Epithelial cell of proximal tubule (primary cell): ENCODE results near the gene PHTF2. TPM values are rescaled to one million over a fixed set of nuclear protein-coding genes. Genes with fewer than 3 reads are reported as not detected.

Experiments used
- DNase-seq: peaks from one replicate; pipeline ENCODE4 v3.0.0-alpha.2; 2011; ENCODE audit warnings: low read depth
- H3K4me3 ChIP-seq: 2 replicates; pipeline ENCODE4 v1.5.1; 2011; ENCODE audit warnings: low read depth, mild to moderate bottlenecking, low read length
- total RNA-seq: library from RNA; depleted of rRNA; stranded (reverse); fragments of >200 nt; gene quantifications from 2 replicates; pipeline ENCODE4 v1.2.3, GENCODE V29; 2015
- TF ChIP-seq, protein P1 (sequence below): conservative IDR thresholded peaks from 2 replicates; pipeline ENCODE4 v1.5.1; 2012; ENCODE audit warnings: low read depth, mild to moderate bottlenecking, low read length

PHTF2 gene
- total RNA-seq, 1 donor from 2014 or later = 7.7 TPM

DNA sequence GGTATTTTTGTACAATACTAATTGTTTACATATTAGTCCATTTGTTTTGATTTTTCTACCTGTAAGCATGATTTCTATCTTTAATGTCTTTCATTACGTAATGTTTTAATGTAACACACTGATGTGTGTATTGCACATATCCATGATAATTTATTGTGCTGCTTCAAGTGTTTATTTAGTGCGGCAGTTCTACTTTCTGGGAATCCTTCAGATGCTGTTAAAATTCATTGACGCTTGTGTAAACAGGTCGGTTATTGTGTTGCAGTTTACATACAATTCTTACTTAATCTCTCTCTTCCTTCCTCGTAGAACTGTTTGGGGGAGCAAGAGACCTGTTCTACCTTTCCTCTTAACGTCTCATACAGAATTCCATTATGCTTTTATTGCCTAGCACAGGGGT, 7.2 kb upstream of the PHTF2 start:
- no peak for DNase-seq
- TF ChIP-seq, protein P1, sequence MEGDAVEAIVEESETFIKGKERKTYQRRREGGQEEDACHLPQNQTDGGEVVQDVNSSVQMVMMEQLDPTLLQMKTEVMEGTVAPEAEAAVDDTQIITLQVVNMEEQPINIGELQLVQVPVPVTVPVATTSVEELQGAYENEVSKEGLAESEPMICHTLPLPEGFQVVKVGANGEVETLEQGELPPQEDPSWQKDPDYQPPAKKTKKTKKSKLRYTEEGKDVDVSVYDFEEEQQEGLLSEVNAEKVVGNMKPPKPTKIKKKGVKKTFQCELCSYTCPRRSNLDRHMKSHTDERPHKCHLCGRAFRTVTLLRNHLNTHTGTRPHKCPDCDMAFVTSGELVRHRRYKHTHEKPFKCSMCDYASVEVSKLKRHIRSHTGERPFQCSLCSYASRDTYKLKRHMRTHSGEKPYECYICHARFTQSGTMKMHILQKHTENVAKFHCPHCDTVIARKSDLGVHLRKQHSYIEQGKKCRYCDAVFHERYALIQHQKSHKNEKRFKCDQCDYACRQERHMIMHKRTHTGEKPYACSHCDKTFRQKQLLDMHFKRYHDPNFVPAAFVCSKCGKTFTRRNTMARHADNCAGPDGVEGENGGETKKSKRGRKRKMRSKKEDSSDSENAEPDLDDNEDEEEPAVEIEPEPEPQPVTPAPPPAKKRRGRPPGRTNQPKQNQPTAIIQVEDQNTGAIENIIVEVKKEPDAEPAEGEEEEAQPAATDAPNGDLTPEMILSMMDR = no peak
- no peak overlapping the region for H3K4me3 ChIP-seq

DNA sequence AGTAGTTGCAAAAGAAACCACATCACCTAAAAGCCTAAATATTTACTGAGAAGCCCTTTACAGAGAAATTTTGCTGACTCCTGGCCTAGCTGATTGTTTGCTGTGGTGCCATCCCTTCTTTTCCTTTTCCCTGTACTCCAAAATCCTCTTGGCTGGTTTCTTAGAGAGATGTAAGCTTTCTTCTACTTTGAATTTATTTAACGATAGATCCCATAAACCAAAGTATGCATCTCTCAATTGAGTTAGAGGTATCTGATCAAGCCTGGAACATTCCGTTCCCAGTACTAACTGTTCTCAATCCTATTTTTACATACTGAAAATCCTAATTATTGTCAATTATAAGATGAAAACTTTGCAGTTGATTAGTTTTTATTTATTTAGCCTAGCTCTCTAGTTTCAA, 6.6 kb upstream of the PHTF2 start:
- DNase-seq = no peak
- H3K4me3 ChIP-seq = no peak overlapping the region
- TF ChIP-seq, protein P1 = no peak

DNA sequence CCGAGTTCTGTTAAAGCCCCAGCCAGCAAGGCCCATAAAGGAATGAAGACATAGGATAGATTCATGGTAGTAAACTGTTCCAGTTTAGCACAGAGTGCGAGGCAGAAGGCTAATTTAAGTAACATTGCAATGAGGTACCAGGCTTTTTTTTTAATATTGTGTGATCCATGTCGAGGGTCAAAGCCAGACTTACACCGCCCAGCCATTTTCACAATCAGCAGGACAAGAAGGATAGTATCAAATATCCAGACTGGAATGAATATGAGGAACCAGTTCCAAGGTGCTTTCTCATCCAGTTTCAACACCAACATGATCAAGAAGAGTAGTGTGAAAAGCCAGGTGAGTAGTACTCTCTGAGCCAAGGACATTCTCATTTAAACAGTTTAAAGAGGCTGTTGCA, 4.6 kb upstream of the PHTF2 start:
- TF ChIP-seq, protein P1 = no peak
- H3K4me3 ChIP-seq = no peak overlapping the region
- DNase-seq = no peak

DNA sequence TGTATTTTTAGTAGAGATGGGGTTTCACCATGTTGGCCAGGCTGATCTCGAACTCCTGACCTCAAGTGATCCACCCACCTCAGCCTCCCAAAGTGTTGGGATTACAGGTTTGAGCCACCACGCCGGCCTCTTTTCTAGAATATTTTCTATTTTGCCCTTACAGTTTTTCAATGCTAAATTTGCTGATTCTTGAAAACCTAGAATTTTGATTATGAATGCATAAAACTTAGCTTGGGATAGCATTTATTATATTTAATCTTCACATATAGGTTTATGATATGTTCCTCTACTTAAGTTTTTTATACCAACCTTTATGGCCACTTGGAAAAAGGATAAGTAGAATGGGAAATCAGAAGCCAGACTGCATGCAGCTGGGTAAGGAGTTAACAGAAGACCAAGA, 2.5 kb upstream of the PHTF2 start:
- TF ChIP-seq, protein P1 = no peak
- no peak for DNase-seq
- H3K4me3 ChIP-seq = peak overlapping the region; percentile 94

DNA sequence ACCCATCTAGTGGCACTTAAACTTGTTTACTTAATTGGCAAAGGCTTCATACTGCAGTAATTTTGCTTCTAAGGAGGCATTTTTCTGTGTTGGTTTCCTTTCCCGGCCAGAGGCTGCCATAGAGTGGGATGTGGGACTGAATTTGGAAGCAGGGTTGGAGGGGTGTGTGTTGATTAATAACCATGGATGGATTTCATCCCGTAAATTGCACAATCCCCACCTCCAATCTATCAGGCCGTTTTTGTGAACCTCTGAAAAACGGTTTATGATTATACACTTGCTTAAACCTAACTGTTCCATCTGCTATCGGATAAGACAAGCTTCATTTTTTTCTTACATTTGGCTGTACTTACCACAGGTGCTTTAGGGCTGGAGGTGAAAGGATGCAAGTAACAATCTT, 1.6 kb upstream of the PHTF2 start:
- TF ChIP-seq, protein P1 = no peak
- peak overlapping the region; percentile 94 for H3K4me3 ChIP-seq
- no peak for DNase-seq

DNA sequence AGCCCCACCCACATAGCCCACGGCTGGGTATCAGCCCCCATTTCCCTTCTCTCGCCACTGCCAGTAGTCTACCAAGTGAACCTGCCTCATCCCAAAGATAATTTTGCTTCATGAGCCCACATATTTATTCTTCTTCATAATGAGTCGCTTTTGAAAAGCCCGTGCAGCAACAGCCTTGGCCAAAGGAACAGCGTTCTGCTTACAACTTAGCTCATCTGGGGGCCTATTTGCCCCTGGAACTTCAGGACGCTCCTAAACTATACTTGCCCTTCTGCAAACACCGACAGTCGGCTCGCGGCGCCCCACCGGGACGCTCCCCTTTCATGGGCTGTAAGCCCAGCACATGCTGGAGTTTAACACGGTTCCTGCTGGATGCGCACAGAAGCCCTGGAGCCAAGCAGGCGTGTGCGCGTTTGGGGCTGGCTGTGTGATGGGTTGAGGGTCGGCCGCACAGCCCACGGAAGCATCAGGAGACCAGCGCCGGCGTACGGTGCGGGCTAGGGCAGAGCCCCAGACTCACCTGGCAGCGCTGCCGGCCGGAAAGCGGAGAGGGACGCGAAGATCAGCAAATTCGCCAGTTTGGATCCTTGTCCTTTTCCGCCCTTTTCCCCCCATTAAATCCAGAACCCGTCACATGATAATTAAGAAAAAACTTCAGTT, 709 bp upstream of the PHTF2 start:
- peak overlapping the region; percentile 94 for H3K4me3 ChIP-seq
- TF ChIP-seq, protein P1 = no peak
- DNase-seq = no peak

DNA sequence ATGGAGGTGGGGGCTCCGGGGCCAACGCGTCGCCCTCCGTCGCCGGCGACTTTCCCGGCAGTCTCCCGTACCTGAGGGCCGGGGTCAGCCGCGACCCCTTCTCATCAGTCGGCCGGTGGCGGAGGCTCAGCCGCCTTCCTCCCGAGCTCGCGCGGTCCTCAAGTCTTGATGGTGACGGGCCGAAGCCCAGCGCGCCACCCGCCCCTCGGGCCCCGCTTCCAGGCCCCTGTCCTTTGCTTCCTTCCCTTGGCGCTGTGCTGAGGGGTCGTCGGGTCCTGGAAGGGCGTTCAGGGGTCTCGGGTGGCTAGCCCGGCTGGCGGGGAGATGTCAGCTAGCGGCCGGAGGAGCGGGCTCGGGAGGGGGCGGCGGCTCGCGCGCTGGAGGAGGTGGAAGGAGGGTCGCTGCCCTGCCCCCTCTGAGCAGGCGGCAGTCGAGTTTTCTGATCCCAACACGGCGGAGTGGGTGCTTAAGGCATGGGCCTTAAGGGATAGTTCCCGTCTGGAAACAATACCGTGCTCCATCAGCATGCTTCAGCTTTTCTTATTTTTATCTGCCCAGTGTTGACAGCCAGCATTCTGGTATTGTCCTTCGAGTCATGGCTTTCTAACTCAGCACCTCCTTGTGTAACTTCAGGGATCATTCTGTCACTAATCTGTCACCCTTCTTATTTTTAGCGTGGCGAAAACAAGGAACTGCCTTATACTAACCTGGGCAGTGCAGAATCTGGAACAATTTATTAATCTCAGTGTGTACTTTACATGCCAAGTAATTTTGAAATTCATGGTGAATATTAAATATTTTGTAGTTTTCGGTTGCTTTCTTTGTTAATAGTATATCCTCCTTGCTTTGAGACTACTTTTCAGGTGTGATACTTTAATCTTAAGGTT, 748 bp downstream of the PHTF2 start:
- no peak for DNase-seq
- TF ChIP-seq, protein P1 = no peak

More for the DNA sequence above, 748 bp downstream of the PHTF2 start:
- H3K4me3 ChIP-seq = peak overlapping the region; percentile 94
